NCI-H526 treated with DMSO at 0.1 percent for 48 hours (cell line): Measurements from ENCODE around the gene TNFSF12.
A peak's percentile ranks its signal among the peaks of the same experiment; 100 is the strongest.

ENCODE experiments used
- DNase-seq: peaks from one replicate; lab custom pipeline; 2025; lab: John Stamatoyannopoulos, UW

Gene TNFSF12

GRCh38 chr17:7570351-7570750 lies 21.5 kb downstream of the TNFSF12 start:
- no peak for DNase-seq

GRCh38 chr17:7572338-7572587 lies 23.4 kb downstream of the TNFSF12 start:
- no peak for DNase-seq

DNA sequence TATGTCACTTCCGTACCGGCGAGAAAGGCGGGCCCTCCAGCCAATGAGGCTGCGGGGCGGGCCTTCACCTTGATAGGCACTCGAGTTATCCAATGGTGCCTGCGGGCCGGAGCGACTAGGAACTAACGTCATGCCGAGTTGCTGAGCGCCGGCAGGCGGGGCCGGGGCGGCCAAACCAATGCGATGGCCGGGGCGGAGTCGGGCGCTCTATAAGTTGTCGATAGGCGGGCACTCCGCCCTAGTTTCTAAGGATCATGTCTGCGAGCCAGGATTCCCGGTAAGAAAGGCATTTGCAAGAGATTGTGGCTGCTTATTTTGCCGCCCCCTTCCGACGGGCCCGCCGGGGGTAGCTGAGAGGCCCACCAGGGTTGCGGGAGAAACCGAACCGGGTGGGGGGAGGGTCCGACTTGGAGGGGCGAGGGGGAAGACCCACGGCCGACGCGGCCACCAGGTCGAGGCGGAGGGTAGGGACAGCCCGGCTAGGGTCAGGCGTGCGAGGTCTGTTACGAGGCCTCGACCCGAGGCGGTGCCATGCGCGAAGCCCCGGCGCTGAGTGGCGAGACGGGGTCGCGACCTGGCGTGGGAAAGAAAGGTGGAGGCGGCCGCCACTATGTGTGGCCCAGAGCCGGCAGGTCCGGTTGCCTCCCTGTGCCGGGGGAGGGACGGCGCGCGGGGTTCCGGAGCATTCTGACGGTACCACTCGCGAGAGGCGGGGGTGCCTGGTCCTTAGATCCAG lies 23.9 kb downstream of the TNFSF12 start:
- DNase-seq = peak; percentile 89

DNA sequence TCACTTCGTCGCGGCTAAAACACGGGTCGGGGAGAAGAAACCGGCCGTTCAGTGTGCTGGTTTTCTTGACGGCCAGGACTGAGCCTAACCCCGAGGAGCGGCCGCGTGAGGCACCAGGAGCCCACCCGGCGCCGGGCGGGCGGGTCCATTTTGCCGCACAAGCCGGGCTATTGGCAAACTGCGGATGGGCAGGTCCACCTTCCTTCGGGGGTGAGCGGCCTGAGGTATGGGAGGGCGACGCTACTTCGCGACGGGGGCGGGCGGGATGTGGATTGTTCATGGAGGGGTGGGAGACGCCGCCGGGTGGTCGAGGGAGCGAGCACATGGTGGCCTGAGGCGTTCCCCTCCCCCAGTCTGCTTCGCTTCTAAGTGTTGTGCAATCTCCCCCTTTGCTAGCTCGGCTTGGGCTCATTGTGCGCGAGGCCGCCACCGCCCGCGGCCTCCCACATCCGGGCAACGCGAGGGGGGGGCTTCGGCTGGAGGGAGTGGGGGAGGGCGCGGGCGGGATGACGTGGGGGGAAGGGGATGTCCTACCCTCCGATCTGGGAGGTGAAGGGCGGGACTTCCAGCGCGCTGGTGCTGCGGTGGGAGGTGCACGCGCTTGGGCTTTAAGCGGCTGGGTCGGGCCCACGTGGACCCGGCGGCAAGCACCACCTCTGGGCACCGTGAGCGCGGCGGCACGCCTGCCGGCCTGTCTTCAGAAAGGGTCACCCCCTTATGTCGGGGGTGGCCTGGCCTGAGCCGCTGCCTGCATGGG lies 24.6 kb downstream of the TNFSF12 start:
- no peak for DNase-seq

DNA sequence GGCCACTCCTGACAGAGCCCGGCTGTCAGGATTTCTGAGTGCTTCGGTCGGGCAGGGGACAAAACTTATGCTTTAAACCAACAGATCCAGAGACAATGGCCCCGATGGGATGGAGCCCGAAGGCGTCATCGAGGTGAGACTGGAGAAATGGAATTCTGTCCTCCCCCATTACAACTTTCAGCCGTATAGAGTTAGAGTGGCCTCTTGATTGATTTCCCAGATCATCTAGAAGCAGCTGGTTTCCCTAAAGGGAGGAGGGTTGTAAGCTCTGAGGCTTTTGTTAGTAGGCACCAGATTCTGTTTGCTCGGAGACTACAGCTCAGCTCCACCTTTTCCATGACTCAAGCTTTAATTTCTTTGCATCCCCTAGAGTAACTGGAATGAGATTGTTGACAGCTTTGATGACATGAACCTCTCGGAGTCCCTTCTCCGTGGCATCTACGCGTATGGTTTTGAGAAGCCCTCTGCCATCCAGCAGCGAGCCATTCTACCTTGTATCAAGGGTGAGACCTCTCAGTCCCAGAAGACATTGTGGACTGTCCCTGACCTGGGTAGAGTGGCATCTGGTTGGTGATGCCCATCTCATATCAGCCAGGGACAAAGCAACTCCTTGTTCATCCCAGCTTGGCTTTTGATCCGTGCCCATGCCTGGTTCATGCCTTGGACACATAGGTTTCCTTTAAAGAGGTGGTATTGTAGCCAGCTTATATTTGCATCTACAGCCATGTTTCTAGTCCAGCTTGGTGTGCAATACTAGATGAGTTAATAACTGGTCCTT lies 25.5 kb downstream of the TNFSF12 start:
- DNase-seq = no peak

- no peak for DNase-seq
Measured at GRCh38 chr17:7575481-7575883, 26.6 kb downstream of the TNFSF12 start.

GRCh38 chr17:7575959-7576358 lies 27.1 kb downstream of the TNFSF12 start:
- no peak for DNase-seq

DNA sequence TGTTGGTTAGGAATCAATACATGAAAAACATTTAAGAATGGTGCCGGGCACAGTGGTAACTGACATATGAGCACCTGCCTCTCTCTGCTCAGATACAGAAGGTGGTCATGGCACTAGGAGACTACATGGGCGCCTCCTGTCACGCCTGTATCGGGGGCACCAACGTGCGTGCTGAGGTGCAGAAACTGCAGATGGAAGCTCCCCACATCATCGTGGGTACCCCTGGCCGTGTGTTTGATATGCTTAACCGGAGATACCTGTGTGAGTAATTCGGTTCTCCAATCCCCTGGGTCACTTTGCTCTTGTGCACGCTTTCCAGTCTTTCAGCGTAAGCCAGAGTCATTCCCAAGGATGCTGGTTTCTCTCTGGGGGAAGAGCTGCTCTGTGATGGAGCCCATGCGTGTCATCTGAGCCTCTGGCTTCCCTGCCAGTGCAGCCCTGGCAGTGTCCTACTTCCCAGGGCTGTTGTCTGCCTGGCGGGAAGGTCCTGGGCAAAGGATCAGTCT lies 27.6 kb downstream of the TNFSF12 start:
- no peak for DNase-seq

DNA sequence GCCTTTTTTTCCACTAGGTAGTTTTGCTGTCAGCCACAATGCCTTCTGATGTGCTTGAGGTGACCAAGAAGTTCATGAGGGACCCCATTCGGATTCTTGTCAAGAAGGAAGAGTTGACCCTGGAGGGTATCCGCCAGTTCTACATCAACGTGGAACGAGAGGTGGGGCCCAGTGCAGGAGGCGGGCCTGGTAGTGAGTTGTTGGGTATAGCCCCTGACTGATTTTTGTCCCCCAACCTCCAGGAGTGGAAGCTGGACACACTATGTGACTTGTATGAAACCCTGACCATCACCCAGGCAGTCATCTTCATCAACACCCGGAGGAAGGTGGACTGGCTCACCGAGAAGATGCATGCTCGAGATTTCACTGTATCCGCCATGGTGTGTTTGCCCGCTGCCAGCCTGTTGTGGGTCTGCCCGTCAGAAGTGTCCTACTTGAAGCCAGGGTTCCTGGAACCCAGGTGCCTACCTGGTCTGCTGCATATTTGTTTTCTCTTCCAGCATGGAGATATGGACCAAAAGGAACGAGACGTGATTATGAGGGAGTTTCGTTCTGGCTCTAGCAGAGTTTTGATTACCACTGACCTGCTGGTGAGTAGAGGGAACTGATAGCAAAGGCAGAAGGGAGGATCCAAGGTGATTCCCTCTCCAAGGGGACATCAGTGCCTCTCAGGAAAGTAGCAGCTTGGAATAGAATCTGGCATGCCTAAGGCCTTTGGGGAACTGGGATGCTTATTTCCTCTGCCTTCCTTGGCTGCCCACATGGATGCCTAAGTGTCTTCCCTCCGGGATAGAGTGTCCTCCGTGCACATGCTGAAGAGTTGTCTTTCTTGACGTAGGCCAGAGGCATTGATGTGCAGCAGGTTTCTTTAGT lies 28.7 kb downstream of the TNFSF12 start:
- no peak for DNase-seq

DNA sequence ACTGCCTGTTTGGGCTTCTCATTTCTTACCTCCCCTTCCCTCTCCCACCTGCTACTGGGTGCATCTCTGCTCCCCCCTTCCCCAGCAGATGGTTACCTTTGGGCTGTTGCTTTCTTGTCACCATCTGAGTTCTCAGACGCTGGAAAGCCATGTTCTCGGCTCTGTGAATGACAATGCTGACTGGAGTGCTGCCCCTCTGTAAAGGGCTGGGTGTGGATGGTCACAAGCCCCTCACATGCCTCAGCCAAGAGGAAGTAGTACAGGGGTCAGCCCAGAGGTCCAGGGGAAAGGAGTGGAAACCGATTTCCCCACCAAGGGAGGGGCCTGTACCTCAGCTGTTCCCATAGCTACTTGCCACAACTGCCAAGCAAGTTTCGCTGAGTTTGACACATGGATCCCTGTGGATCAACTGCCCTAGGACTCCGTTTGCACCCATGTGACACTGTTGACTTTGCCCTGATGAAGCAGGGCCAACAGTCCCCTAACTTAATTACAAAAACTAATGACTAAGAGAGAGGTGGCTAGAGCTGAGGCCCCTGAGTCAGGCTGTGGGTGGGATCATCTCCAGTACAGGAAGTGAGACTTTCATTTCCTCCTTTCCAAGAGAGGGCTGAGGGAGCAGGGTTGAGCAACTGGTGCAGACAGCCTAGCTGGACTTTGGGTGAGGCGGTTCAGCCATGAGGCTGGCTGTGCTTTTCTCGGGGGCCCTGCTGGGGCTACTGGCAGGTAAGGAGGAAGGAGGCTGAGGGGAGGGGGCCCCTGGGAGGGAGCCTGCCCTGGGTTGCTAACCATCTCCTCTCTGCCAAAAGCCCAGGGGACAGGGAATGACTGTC lies 30.4 kb downstream of the TNFSF12 start, which contains the start of gene CD68:
TSS of gene CD68 (plus strand) at position 638 of the 833 bp plus-strand sequence. CDS start at position 678, 40 bp downstream.
- no peak for DNase-seq

- DNase-seq = no peak
Measured at GRCh38 chr17:7579834-7580603, 31.2 kb downstream of the TNFSF12 start.

DNA sequence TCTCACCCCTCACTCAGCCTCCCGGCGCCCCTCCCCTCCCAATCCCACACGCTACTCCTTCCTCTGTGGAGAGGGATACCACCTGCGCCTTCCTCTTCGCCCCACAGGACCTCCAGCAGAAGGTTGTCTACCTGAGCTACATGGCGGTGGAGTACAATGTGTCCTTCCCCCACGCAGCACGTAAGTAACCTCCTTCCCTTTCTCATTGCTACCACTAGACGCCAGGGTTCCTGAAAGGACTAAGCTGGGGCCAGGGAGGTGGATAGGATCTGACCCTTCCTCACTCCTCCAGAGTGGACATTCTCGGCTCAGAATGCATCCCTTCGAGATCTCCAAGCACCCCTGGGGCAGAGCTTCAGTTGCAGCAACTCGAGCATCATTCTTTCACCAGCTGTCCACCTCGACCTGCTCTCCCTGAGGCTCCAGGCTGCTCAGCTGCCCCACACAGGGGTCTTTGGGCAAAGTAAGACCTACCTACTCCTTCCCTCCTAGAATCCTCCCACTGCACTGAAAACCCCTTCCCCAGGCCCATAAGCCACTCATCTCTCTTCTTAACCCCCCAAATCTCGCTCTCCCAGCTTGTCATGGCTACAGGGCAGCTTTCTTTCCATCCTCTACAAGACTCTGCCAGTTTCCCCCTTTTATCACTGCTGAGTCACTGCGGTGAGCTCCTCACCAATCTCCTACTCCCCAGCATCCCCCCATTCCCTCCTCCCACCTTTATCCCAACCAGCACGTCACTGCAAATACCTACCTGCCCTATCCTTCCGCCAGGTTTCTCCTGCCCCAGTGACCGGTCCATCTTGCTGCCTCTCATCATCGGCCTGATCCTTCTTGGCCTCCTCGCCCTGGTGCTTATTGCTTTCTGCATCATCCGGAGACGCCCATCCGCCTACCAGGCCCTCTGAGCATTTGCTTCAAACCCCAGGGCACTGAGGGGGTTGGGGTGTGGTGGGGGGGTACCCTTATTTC lies 32.0 kb downstream of the TNFSF12 start:
- DNase-seq = no peak

DNA sequence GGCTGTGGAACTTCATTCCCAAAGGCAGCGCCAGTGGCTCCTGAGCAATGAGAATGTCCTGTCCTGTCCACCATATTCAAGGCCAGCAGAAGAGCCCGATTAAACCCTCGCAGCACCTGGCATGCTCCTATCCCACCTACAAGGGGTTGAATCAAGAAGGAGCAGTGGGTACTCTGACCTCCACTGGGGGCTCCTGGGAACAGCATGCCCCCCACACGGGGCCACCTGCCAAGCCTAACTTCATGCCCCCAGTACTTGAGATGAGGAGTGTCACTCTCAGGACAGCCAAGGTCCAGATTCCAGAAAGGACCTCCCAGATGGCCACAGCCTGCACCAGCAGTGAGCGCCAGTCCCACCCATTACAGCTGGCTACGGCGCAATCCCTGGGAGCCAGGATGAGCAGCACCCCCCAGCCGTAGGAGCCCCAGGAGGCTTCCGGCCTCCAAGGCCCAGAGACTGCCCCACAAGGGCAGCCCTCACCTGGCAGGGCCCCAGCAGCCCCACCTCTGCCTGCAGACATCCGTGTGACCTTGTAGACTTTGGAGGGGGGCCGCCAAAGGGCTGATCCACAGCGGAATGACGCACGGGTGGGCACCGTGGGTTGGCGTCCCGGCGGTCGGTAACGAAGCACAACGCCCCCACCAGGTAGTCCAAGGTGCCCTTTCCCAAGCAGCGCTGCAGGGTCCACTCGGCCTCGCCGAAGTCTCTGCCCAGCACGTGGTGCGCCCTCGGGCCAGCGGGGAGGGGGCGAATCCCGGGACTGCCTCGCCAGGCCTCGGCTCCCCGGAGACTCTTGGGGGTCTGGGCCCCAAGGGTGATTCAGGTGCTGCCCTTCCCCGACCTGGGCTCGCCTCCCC lies 33.8 kb downstream of the TNFSF12 start:
- DNase-seq = no peak

- DNase-seq = peak; percentile 82
Measured at GRCh38 chr17:7583253-7584109, 34.6 kb downstream of the TNFSF12 start, which contains the start of gene MPDU1. MPDU1 (plus strand) TSS chr17:7583852; CDS start chr17:7583863, 11 bp downstream.

DNA sequence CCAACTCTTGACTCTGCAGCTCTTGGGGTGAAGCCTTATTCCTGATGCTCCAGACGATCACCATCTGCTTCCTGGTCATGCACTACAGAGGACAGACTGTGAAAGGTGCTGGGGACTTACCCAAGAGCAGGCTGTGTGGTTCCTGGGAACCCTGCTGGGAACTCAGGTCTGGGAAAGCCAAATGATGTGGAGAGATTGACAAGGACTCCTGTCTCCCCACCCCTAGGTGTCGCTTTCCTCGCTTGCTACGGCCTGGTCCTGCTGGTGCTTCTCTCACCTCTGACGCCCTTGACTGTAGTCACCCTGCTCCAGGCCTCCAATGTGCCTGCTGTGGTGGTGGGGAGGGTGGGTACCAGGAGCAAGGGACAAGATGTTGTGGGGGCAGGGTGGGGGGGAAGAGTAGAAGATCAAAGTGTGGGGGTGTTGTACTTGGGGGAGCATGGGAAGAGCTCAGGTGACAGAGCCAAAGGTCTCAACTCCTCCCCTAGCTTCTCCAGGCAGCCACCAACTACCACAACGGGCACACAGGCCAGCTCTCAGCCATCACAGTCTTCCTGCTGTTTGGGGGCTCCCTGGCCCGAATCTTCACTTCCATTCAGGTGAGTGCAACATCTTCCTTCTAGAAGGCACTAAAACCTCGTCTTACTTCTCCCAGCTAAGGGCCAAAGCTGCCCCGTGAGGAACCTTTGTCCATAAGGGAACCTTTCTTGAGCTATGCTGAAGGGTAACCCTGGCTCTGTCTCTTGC lies 38.0 kb downstream of the TNFSF12 start:
- DNase-seq = no peak
